AG04449 (cell line): ENCODE results near the gene ZSCAN30.
"Not testable (repeated sequence)": the region's sequence is repeated elsewhere in the genome, so short reads cannot be mapped to it uniquely, and the experiment has no call there.

Experiments
- CTCF ChIA-PET: fragments of 350-600 bp; formaldehyde crosslinking; extraction: SDS; loops from one replicate; lab custom pipeline; 2021; ENCODE audit warnings: antibody characterized with exemption; lab: Yijun Ruan, JAX
- POLR2A ChIA-PET: fragments of 400-600, 350-600 bp; formaldehyde crosslinking; extraction: SDS; loops from one replicate; lab custom pipeline; 2020; ENCODE audit warnings: antibody characterized with exemption, inconsistent platforms; lab: Yijun Ruan, JAX
- DNase-seq: peaks from one replicate; pipeline ENCODE4 v3.0.0-alpha.2; 2010; ENCODE audit warnings: low read depth, low spot score
- H3K4me3 ChIP-seq: 2 replicates; pipeline ENCODE4 v1.5.1; 2011; ENCODE audit warnings: low read depth, mild to moderate bottlenecking, control low read depth, low read length
- TF ChIP-seq, protein P1 (sequence below): IDR thresholded peaks from one replicate; pipeline ENCODE4 v1.5.1; 2011; ENCODE audit warnings: mild to moderate bottlenecking, moderate library complexity, low read length, control low read depth, inconsistent platforms; ENCODE audit not compliant: insufficient read depth; ENCODE audit errors: missing control alignments

ZSCAN30 gene

DNA sequence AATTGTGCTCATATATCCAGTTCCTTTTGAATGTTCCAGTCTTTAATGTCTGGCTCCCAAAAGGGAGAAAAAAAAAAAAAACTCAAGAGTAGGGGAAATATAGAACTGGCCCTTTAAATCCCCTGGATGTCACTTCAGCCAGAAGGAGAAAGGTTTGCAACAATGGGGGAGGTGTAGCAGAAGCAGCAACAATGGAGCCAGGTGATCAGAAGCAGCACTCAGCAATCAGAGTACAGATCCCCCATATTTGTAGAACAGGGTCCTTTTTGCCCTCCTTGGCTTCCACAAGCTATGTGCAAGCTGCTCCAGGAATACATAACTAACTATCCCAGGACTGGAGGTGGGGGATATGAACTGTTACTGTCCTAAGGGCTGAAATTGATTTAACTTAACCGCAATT lies 75.0 kb downstream of the ZSCAN30 start:
- ChIA-PET CTCF (no interaction called here), POLR2A (no interaction called here)
- TF ChIP-seq, protein P1, sequence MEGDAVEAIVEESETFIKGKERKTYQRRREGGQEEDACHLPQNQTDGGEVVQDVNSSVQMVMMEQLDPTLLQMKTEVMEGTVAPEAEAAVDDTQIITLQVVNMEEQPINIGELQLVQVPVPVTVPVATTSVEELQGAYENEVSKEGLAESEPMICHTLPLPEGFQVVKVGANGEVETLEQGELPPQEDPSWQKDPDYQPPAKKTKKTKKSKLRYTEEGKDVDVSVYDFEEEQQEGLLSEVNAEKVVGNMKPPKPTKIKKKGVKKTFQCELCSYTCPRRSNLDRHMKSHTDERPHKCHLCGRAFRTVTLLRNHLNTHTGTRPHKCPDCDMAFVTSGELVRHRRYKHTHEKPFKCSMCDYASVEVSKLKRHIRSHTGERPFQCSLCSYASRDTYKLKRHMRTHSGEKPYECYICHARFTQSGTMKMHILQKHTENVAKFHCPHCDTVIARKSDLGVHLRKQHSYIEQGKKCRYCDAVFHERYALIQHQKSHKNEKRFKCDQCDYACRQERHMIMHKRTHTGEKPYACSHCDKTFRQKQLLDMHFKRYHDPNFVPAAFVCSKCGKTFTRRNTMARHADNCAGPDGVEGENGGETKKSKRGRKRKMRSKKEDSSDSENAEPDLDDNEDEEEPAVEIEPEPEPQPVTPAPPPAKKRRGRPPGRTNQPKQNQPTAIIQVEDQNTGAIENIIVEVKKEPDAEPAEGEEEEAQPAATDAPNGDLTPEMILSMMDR, result no peak

DNA sequence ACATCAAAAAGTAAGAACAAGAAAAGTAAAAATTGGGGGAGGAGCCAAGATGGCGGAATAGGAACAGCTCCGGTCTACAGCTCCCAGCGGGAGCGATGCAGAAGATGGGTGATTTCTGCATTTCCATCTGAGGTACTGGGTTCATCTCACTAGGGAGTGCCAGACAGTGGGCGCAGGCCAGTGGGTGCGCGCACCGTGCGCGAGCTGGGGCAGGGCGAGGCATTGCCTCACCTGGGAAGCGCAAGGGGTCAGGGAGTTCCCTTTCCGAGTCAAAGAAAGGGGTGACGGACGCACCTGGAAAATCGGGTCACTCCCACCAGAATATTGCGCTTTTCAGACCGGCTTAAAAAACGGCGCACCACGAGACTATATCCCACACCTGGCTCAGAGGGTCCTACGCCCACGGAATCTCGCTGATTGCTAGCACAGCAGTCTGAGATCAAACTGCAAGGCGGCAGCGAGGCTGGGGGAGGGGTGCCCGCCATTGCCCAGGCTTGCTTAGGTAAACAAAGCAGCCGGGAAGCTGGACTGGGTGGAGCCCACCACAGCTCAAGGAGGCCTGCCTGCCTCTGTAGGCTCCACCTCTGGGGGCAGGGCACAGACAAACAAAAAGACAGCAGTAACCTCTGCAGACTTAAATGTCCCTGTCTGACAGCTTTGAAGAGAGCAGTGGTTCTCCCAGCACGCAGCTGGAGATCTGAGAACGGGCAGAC lies 84.1 kb downstream of the ZSCAN30 start:
- CTCF ChIA-PET, H3K4me3 ChIP-seq, POLR2A ChIA-PET, DNase-seq: not testable (repeated sequence)

More for the DNA sequence above, 75.0 kb downstream of the ZSCAN30 start:
- no peak overlapping the region for H3K4me3 ChIP-seq
- no peak for DNase-seq

DNA sequence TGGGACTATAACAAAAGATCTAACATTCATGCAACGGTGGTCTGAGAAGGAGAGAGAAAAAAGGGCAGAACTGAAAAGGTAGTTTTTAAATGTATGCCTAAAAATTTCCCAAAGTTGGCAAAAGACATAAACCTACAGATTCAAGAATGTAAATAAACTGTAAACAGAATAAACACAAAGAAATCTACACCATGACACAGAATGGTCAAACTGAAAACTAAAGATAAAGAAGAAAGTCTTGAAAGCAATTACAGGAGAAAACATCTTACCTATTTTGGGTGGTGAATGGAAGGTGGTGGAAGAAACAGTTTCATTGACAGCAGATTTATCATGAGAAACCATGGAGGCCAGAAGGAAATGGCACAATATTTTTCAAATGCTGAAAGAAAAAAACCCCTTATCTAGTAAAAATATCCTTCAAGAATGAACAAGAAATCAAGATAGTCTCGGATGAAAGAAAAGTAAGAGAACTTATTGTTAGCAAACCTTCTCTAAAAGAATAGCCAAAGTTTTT lies 84.8 kb downstream of the ZSCAN30 start:
- POLR2A ChIA-PET, result no interaction called here
- TF ChIP-seq, protein P1, result no peak
- no peak overlapping the region for H3K4me3 ChIP-seq
- DNase-seq, result no peak
- CTCF ChIA-PET, result no interaction called here

DNA sequence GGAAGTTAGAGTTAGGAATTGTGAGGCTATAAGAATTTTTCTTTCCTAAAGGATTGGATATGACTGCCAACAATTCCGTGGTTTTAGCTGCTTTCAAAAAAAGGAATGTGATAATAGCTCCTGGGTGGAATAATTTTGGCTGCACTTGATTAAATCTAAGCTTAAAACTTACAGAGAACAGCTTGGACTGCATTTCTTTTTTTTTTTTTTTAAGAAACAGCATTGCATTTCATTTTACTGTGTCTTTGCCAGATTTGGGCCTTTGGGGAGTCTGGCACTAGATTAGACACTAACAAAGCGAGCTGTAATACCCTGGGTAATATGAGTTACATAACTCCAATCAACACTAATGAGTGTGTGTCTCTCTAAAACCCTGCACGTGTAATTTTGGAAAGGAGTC lies 87.0 kb downstream of the ZSCAN30 start:
- no peak overlapping the region for H3K4me3 ChIP-seq
- POLR2A ChIA-PET, result no interaction called here
- TF ChIP-seq, protein P1, result no peak
- CTCF ChIA-PET, result interaction anchor here (2.4 kb wide), 1 partner anchor 196 kb away, joined by 6 read pairs; no protein-coding TSS in a partner anchor
- no peak for DNase-seq

DNA sequence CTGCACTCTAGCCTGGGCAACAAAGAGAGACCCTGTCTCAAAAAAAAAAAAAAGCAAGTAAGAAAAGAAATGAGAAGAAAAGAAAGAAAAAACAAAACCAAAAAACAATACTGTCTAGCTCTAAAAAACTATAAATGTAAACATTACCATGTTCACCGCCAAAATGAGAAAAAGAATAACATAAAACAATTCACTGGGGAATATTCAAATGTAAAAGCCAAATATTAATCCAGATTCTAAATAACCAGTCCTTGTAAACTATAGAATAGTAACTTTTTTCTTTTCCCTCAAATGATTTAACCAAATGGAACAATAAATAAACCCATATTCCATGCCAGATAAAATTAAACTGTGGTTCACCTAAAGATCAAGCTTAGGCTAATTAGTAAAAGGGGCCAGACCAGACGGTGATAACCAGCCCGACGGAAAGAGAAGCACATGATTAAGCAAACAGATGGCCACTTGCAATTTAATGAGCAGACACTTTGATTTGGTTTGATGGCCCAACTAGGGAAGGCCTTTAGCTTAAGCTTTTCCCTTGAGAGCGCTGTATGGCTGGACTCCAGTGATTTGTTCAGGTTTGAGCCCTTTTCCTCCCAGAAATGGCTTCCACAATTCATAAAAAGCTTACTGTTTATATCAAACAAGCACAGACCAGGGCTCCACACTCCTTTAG lies 88.6 kb downstream of the ZSCAN30 start:
- DNase-seq, result no peak
- H3K4me3 ChIP-seq, result no peak overlapping the region
- TF ChIP-seq, protein P1, result no peak
- POLR2A ChIA-PET, result no interaction called here
- CTCF ChIA-PET, result interaction anchor here (0.9 to 1.5 kb wide), 5 partner anchors 11 to 31 kb away, joined by 3 to 4 read pairs (median 3); no protein-coding TSS in a partner anchor
